HG03039 (cell line): ENCODE measurements around the gene NCAPH2.
"Not testable (repeated sequence)": the region's sequence is repeated elsewhere in the genome, so short reads cannot be mapped to it uniquely, and the experiment has no call there.

Experiments
- ATAC-seq: cut with Tn5 transposase; IDR thresholded peaks from one replicate; pipeline ENCODE4 v1.9.1; 2021; ENCODE audit warnings: mild to moderate bottlenecking, moderate library complexity; ENCODE audit not compliant: unreplicated experiment

Gene NCAPH2

GRCh38 chr22:50516891-50517290, 8.9 kb downstream of the NCAPH2 start:
- no peak for ATAC-seq

GRCh38 chr22:50517495-50518260, 9.7 kb downstream of the NCAPH2 start:
- ATAC-seq = no peak

- ATAC-seq = no peak
Observed at GRCh38 chr22:50518606-50519005, 10.6 kb downstream of the NCAPH2 start.

DNA sequence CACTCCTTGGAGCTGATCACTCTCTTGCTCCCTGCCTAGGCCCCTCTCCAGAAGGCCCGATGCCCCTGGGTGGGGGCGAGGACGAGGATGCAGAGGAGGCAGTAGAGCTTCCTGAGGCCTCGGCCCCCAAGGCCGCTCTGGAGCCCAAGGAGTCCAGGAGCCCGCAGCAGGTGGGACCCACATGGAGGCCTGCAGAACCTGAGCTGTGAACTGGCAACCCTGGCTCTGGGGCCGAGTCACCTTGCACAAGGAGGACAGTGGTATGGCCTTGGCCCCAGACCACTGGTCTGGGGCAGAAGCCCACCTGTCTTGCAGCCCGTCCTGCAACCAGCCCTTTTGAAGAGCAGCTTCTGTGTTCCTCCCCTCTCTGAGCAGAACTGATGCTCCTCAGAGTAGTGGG, 11.1 kb downstream of the NCAPH2 start:
- ATAC-seq = no peak

- not testable (repeated sequence) for ATAC-seq
Observed at GRCh38 chr22:50520184-50520583, 12.2 kb downstream of the NCAPH2 start.

DNA sequence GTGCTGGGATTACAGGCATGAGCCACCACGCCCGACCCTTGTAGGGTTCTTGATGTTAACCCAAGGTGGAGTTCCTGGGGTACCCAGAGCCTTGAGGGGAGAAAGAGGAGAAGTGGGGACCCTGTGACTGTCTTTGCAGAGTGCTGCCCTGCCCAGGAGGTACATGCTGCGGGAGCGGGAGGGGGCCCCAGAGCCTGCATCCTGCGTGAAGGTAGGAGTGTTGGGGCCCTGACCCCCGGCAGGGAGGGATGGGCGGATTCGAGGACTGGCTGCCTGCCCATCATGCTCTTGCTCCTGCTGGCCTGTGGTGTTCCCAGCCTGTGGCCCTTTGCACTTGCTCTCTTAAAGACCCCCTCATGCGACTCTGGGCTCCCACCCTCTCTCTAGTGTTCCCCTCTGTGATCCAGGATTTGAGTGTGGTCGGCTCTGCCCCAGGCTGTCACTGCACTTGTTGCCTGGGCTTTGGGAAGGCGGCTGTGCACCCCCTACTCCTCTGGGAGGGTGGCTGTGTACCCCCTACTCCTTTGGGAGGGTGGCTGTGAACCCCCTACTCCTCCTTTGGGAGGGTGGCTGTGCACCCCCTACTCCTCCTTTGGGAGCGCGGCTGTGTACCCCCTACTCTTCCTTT, 12.9 kb downstream of the NCAPH2 start:
- ATAC-seq = no peak

DNA sequence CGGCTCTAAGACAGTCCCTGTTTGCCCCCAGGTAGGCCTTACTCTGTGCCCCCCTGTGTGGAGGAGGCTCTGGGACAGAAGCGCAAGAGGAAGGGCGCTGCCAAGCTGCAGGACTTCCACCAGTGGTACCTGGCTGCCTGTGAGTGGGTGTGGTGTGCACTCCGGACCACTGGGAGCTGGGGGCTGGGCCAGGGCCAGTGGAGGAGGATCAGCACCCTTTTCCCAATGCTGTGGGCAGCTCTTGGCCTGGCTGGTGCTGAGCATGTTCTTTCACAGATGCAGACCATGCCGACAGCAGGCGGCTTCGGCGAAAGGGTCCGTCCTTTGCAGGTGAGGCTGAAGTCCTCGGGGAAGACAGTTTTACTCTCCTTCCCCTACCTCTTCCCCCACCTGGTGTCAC, 13.7 kb downstream of the NCAPH2 start:
- ATAC-seq = no peak

DNA sequence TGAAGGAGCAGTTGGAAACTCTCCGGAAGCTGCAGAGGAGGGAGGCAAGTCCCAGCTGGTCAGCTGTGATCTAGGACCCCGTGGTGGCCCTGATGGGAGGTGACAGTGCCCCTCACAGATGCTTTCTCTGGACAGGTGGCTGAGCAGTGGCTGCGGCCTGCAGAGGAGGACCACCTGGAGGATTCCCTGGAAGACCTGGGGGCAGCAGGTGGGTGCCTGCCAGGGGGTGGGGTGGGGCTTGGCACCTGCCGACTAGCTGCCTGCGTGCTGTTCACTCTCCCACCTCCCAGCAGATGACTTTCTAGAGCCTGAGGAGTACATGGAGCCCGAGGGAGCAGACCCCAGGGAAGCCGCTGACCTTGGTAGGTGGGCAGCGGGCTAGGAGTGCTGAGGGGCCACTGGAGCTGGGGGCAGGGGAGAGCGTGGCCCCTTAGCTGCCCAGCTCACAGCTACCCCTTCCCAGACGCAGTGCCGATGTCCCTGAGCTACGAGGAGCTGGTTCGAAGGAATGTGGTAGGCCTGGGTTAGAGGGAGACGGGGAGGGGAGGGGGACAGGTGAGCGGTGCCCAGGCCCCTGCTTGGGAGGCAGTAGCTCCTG, 14.3 kb downstream of the NCAPH2 start:
- ATAC-seq = no peak

DNA sequence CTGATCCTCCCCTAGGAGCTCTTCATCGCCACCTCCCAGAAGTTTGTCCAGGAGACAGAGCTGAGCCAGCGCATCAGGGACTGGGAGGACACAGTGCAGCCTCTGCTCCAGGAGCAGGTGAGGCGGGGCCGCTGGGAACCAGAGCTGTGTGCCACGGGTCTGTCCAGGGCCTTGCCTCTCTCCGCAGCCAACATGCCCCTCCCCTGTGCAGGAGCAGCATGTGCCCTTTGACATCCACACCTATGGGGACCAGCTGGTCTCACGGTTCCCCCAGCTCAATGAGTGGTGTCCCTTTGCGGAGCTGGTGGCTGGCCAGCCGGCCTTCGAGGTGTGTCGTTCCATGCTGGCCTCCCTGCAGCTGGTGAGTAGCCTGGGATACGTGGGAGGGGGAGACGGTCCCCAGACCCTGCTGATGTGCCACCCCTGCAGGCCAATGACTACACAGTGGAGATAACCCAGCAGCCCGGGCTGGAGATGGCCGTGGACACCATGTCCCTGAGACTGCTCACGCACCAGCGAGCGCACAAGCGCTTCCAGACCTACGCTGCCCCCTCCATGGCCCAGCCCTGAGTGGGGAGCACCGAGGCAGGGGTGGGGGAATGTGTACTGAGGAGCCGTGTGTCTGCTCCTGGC, 14.9 kb downstream of the NCAPH2 start:
- ATAC-seq = no peak

- ATAC-seq = no peak
Observed at GRCh38 chr22:50523458-50523805, 15.4 kb downstream of the NCAPH2 start.

- ATAC-seq = no peak
Observed at GRCh38 chr22:50523806-50524675, 16.0 kb downstream of the NCAPH2 start.

DNA sequence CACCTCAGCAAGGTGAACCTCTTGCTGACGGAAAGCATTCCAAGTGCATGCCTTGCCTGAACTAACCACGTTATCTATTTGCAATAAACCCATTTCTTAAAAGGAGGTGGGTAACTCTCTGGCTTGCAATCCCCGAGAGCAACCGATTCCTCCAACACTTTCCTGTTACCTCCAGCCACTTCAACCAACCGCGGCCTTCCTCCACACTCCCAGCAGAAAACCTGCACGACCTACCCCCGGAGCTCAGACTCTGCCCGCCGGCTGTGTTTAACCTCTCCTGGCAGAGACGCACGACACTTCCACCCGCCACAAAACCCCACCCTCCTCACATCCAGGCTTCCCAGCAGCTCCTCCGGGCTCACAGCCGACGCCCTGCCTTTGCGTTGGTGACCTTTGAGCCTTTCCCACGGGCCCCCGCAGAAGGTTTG, 16.7 kb downstream of the NCAPH2 start:
- ATAC-seq = no peak

DNA sequence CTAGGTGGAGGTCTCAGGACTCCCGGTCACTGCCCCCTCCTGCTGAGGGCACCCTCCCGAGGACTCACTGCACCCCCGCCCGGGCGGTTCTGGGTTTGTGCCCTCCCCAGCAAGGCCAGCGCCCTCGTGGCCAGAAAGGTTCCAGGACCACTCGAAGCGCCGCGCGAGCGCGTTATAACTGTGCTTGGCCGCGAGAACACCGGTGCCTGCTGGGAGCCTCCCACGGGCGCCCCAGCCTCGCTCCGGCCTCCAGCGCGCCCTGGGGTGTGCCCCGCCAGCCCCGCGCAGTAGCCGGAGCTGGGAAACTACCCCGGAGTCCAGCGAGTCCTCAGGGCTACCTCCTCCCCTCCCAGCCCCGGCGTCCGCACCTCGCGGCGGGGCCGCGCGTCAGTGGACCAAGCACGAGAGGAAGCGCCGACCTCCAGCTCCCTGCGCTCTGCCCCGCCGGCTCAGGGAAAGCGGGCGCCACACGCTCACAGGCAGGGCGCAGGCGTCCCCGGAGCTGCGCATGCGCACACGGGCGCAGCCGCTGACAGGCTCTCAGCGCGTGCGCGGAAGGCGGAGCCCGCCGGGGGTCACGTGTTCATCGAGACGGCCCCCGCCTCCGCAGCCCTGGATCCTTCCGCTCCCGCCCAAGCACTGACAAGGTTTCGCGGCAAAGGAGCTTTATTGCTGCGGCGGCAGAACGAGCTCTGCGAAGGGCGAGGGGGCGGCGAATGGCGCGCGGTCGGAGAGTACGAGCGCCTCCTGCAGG, 17.3 kb downstream of the NCAPH2 start, which contains the start of gene SCO2:
Gene SCO2 (minus strand): TSS at position 495 of the 754 bp plus-strand sequence. CDS start 1,187 bp downstream, outside the sequence.
- ATAC-seq = peak; percentile 38

GRCh38 chr22:50525858-50526107, 17.8 kb downstream of the NCAPH2 start:
- ATAC-seq = peak; percentile 18

- ATAC-seq = peak; percentile 24
Observed at GRCh38 chr22:50526108-50526833, 18.2 kb downstream of the NCAPH2 start.

- ATAC-seq = no peak
Observed at GRCh38 chr22:50526834-50527801, 19.1 kb downstream of the NCAPH2 start.

DNA sequence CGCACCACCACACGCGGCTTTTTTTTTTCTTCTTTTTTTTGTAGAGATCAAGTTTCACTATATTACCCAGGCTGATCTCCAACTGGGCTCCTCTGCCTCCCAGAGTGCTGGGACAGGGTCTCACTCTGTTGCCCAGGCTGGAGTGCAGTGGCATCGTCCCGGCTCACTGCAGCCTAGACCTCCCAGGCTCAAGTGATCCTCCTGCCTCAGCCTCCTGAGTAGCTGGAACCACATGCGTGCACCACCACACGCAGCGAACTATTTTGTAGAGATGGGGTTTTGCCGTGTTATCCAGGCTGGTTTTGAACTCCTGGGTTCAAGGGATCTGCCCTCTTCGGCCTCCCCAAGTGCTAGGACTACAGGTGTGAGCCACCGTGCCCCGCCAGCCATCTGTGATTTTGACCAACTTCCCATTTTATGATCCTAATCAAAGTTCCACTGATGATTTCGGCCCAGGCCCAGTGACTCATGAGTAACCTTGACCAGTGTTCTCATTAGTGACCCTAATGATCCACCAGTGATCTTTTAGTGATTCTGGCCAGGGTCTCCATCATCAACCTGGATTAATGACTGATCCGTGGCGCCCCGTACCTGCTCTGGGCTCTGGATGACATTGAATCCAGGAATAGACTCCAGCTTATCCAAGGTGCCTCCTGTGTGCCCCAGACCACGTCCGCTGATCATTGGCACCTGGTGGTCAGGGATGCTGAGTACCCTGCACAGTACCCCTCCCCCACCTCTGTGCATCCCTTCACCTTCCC, 20.1 kb downstream of the NCAPH2 start:
- ATAC-seq = no peak
